Measurements from ENCODE around the gene MAGT1. TPM values are rescaled to one million over a fixed set of nuclear protein-coding genes. Genes with fewer than 3 reads are reported as not detected.
"Not testable (repeated sequence)": the region's sequence is repeated elsewhere in the genome, so short reads cannot be mapped to it uniquely, and the experiment has no call there.

Gene MAGT1
- total RNA-seq, 6 experiments from 2014 or later, result 54.8 to 78.3 (median 65.9) TPM

DNA sequence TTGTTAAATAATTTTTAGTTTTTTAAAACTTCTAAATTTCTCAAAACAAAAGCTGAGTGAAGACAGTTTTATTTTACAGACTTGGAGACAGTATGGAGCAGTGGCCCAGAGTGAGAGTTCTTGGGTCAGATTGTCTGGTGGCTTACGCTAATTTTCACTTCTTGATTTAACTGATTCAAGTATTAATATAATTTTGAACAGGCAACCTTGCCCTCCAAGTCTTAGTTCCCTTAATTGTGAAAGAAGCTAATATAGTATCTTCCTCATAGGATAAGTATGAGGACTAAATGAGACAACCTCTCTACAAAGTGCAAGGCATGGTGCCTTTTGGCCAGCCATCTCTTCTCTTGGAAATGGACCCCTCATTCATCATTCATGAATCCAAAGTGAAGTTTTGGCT lies 40.7 kb upstream of the MAGT1 start:
- TF ChIP-seq, protein P1, sequence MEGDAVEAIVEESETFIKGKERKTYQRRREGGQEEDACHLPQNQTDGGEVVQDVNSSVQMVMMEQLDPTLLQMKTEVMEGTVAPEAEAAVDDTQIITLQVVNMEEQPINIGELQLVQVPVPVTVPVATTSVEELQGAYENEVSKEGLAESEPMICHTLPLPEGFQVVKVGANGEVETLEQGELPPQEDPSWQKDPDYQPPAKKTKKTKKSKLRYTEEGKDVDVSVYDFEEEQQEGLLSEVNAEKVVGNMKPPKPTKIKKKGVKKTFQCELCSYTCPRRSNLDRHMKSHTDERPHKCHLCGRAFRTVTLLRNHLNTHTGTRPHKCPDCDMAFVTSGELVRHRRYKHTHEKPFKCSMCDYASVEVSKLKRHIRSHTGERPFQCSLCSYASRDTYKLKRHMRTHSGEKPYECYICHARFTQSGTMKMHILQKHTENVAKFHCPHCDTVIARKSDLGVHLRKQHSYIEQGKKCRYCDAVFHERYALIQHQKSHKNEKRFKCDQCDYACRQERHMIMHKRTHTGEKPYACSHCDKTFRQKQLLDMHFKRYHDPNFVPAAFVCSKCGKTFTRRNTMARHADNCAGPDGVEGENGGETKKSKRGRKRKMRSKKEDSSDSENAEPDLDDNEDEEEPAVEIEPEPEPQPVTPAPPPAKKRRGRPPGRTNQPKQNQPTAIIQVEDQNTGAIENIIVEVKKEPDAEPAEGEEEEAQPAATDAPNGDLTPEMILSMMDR (IDR thresholded peaks at IDR 0.05), result no peak
- no peak for TF ChIP-seq POLR2A (IDR thresholded peaks at IDR 0.05)
- ATAC-seq, result no peak
- intact Hi-C loops (cut with DNase I), result no loop called here

DNA sequence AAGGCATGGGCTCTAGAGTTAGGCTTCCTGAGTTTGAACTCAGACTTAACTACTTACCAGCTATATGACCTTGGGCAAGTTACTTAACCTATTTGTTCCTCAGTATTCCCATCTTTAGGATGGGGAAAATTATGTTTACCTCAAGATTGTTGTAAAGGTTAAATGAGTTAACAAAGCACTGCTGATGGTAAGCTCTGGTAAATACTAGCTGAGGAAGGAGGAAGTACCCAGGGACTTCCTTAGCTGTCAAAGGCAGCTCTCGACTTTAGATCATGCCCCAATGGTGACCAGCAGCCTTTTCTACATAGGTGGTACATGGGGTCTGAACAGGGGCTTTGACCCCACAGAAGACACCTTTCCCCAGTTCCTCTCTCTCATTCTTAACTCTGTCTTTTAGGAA lies 35.3 kb upstream of the MAGT1 start:
- Histone ChIP-seq H3K4me1 (no peaks in the 10 kb centered on the region), H3K36me3 (no peaks in the 10 kb centered on the region), H3K9me3 (no peaks in the 10 kb centered on the region), H3K4me3 (no peak overlapping the region), H3K27me3 (no peaks in the 10 kb centered on the region), H3K27ac (no peak overlapping the region)
- DNase-seq (no peak), ATAC-seq (no peak)
- TF ChIP-seq POLR2A (IDR thresholded peaks at IDR 0.05), result no peak
- TF ChIP-seq, protein P1 (IDR thresholded peaks at IDR 0.05), result no peak
- 43% methylated on average over 1 of the region's 1 CpG for WGBS (ENCODE audit: insufficient coverage, low coverage, low lambda C conversion rate, missing lambda C conversion rate)
- intact Hi-C loops (cut with DNase I), result no loop called here

More for the DNA sequence above, 40.7 kb upstream of the MAGT1 start:
- Histone ChIP-seq H3K36me3 (no peaks in the 10 kb centered on the region), H3K4me1 (no peaks in the 10 kb centered on the region), H3K4me3 (no peak overlapping the region), H3K9me3 (no peaks in the 10 kb centered on the region), H3K27me3 (no peaks in the 10 kb centered on the region), H3K27ac (no peak overlapping the region)
- 35% methylated on average over 1 of the region's 1 CpG for WGBS (ENCODE audit: insufficient coverage, low coverage, low lambda C conversion rate, missing lambda C conversion rate)
- DNase-seq, result no peak

DNA sequence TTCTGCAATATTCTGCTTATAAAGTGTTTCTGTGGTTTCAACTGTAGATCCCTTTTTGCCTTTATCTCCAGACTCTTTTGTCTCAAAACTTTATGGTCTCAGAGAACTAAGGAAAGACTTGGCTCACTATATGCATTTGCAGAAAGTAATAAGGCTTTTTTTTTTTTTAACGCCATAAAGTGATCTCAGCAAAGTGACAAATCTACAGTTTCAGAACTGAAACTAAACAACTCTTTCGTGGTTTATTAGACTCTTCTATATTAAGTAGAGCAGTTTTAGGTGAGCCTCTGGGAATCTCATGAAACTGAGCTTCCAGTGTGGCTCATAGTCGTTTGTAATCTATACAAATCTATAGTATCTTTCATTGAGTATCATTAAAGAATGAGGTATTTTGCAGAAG lies 30.5 kb upstream of the MAGT1 start:
- no peaks in the 10 kb centered on the region for H3K9me3 ChIP-seq
- intact Hi-C loops (cut with DNase I), result no loop called here
- H3K4me3 ChIP-seq, result no peak overlapping the region
- WGBS (ENCODE audit: insufficient coverage, low coverage, low lambda C conversion rate, missing lambda C conversion rate), result 23% methylated on average over 3 of the region's 3 CpGs
- ATAC-seq (no peak), DNase-seq (no peak)
- no peaks in the 10 kb centered on the region for H3K4me1 ChIP-seq
- no peak overlapping the region for H3K27ac ChIP-seq
- TF ChIP-seq POLR2A (IDR thresholded peaks at IDR 0.05), result no peak
- H3K27me3 ChIP-seq, result no peaks in the 10 kb centered on the region
- H3K36me3 ChIP-seq, result no peaks in the 10 kb centered on the region

DNA sequence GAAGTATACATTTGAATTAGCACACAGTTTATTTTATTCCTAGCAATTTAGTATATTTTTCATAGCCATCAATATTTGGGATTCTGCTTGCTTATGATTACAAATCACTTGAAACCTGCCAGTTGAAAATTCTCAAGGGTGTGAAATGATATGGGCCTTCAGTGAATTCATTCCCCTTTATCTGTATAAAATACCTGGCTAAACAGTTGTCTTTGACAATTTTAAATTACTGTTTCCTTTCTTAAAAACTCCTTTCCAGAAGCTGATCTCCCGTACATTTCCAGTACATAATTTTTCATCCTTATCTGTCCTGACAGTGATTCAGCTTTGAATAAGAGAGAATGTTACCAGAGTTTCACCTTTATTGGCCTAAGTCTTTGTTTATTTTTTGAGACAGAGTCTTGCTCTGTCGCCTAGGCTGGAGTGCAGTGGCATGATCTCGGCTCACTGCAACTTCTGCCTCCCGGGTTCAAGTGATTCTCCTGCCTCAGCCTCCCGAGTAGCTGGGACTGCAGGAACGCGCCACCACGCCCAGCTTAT lies 29.2 kb upstream of the MAGT1 start:
- H3K4me3 ChIP-seq, result no peak overlapping the region
- TF ChIP-seq POLR2A (IDR thresholded peaks at IDR 0.05), result no peak
- TF ChIP-seq, protein P1 (IDR thresholded peaks at IDR 0.05), result no peak
- WGBS (ENCODE audit: insufficient coverage, low coverage, low lambda C conversion rate, missing lambda C conversion rate), result 56% methylated on average over 1 of the region's 8 CpGs
- no peak for DNase-seq
- H3K9me3 ChIP-seq, result no peaks in the 10 kb centered on the region
- H3K27me3 ChIP-seq, result no peaks in the 10 kb centered on the region
- H3K36me3 ChIP-seq, result no peaks in the 10 kb centered on the region
- intact Hi-C loops (cut with DNase I), result no loop called here
- no peak for ATAC-seq
- H3K27ac ChIP-seq, result no peak overlapping the region
- H3K4me1 ChIP-seq, result no peaks in the 10 kb centered on the region

DNA sequence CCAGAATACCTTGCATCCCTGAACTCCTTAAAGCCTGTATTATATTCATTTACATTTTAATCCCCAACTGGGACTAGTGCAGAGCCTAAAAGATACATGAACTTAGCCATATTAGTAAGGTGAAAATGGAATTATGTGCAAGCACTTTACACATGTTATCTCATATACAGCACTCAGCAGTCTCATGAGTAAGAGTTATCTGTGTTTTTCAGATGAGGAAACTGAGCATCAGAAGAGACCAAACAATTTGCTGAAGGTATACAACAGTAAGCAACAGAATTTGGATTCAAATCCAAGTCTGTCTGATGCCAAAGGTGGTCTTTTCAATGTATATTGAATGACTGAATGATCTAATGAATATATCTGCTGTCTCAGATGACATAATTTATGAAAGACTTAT lies 27.6 kb upstream of the MAGT1 start:
- no peak for TF ChIP-seq POLR2A (IDR thresholded peaks at IDR 0.05)
- TF ChIP-seq, protein P1 (IDR thresholded peaks at IDR 0.05), result no peak
- no peaks in the 10 kb centered on the region for H3K27me3 ChIP-seq
- H3K36me3 ChIP-seq, result no peaks in the 10 kb centered on the region
- intact Hi-C loops (cut with DNase I), result no loop called here
- no peaks in the 10 kb centered on the region for H3K9me3 ChIP-seq
- H3K4me1 ChIP-seq, result no peaks in the 10 kb centered on the region
- ATAC-seq (no peak), DNase-seq (no peak)
- H3K27ac ChIP-seq, result no peak overlapping the region
- no peak overlapping the region for H3K4me3 ChIP-seq

DNA sequence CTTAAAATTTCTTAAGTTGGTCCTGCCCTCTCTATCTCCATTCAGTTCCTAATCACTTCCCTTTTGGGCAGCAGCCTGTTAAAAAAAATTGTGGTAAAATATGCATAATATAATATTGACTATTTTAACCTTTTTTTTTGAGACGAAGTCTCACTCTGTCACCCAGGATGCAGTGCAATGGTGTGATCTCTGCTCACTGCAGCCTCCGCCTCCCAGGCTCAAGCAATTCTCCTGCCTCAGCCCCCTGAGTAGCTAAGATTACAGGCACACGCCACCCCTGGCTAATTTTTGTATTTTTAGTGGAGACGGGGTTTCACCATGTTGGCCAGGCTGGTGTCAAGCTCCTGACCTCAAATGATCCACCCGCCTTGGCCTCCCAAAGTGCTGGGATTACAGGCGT lies 24.1 kb upstream of the MAGT1 start:
- H3K4me1 ChIP-seq; H3K27me3 ChIP-seq; DNase-seq; H3K9me3 ChIP-seq; H3K4me3 ChIP-seq; ATAC-seq; H3K36me3 ChIP-seq; intact Hi-C loops (cut with DNase I); H3K27ac ChIP-seq: not testable (repeated sequence)
- 51% methylated on average over 6 of the region's 6 CpGs for WGBS (ENCODE audit: insufficient coverage, low coverage, low lambda C conversion rate, missing lambda C conversion rate)
